ENCODE results near the gene KIRREL3.

KIRREL3 gene

GRCh38 chr11:127003260-127003981 is 2.9 kb upstream of the KIRREL3 start:
- DNase-seq (ENCODE audit: insufficient read length, low spot score): peak; percentile 42
- FAIRE-seq: no peak
- TF ChIP-seq PAX5 (IDR thresholded peaks at IDR 0.05; ENCODE audit: insufficient read depth, low read length, severe bottlenecking) (no peak), POLR2AphosphoS5 (IDR thresholded peaks at IDR 0.05; ENCODE audit: low read depth, low read length) (no peak), POLR2A (IDR thresholded peaks at IDR 0.05; ENCODE audit: low read depth, low read length) (no peak), SPI1 (IDR thresholded peaks at IDR 0.05; ENCODE audit: low read depth, low read length) (no peak), POU2F2 (IDR thresholded peaks at IDR 0.05; ENCODE audit: low read depth, low read length) (no peak), TAF1 (IDR thresholded peaks at IDR 0.05; ENCODE audit: low read depth, low read length) (no peak)

- DNase-seq (ENCODE audit: insufficient read length, low spot score) (no peak), FAIRE-seq (no peak)
- TF ChIP-seq TAF1 (IDR thresholded peaks at IDR 0.05; ENCODE audit: low read depth, low read length): no peak
- TF ChIP-seq PAX5 (IDR thresholded peaks at IDR 0.05; ENCODE audit: insufficient read depth, low read length, severe bottlenecking): no peak
- no peak for TF ChIP-seq POU2F2 (IDR thresholded peaks at IDR 0.05; ENCODE audit: low read depth, low read length)
- TF ChIP-seq POLR2AphosphoS5 (IDR thresholded peaks at IDR 0.05; ENCODE audit: low read depth, low read length): no peak
- TF ChIP-seq POLR2A (IDR thresholded peaks at IDR 0.05; ENCODE audit: low read depth, low read length): no peak
- TF ChIP-seq SPI1 (IDR thresholded peaks at IDR 0.05; ENCODE audit: low read depth, low read length): no peak
These were observed 2.2 kb upstream of the KIRREL3 start for GRCh38 chr11:127002669-127003259.

GRCh38 chr11:127000981-127001380 is 411 bp upstream of the KIRREL3 start:
- DNase-seq (ENCODE audit: insufficient read length, low spot score) (no peak), FAIRE-seq (no peak)
- TF ChIP-seq SPI1 (IDR thresholded peaks at IDR 0.05; ENCODE audit: low read depth, low read length) (no peak), TAF1 (IDR thresholded peaks at IDR 0.05; ENCODE audit: low read depth, low read length) (no peak), POU2F2 (IDR thresholded peaks at IDR 0.05; ENCODE audit: low read depth, low read length) (no peak), PAX5 (IDR thresholded peaks at IDR 0.05; ENCODE audit: insufficient read depth, low read length, severe bottlenecking) (no peak), POLR2A (IDR thresholded peaks at IDR 0.05; ENCODE audit: low read depth, low read length) (no peak), POLR2AphosphoS5 (IDR thresholded peaks at IDR 0.05; ENCODE audit: low read depth, low read length) (no peak)

GRCh38 chr11:126999366-126999765 is 1.2 kb downstream of the KIRREL3 start:
- TF ChIP-seq POLR2AphosphoS5 (IDR thresholded peaks at IDR 0.05; ENCODE audit: low read depth, low read length): no peak
- TF ChIP-seq PAX5 (IDR thresholded peaks at IDR 0.05; ENCODE audit: insufficient read depth, low read length, severe bottlenecking): no peak
- no peak for TF ChIP-seq POLR2A (IDR thresholded peaks at IDR 0.05; ENCODE audit: low read depth, low read length)
- no peak for TF ChIP-seq POU2F2 (IDR thresholded peaks at IDR 0.05; ENCODE audit: low read depth, low read length)
- TF ChIP-seq SPI1 (IDR thresholded peaks at IDR 0.05; ENCODE audit: low read depth, low read length): no peak
- no peak for TF ChIP-seq TAF1 (IDR thresholded peaks at IDR 0.05; ENCODE audit: low read depth, low read length)
- no peak for DNase-seq (ENCODE audit: insufficient read length, low spot score)
- no peak for FAIRE-seq

GRCh38 chr11:126997641-126998040 is 2.9 kb downstream of the KIRREL3 start:
- DNase-seq (ENCODE audit: insufficient read length, low spot score): no peak
- no peak for TF ChIP-seq SPI1 (IDR thresholded peaks at IDR 0.05; ENCODE audit: low read depth, low read length)
- TF ChIP-seq POLR2AphosphoS5 (IDR thresholded peaks at IDR 0.05; ENCODE audit: low read depth, low read length): no peak
- TF ChIP-seq TAF1 (IDR thresholded peaks at IDR 0.05; ENCODE audit: low read depth, low read length): no peak
- no peak for TF ChIP-seq PAX5 (IDR thresholded peaks at IDR 0.05; ENCODE audit: insufficient read depth, low read length, severe bottlenecking)
- no peak for TF ChIP-seq POLR2A (IDR thresholded peaks at IDR 0.05; ENCODE audit: low read depth, low read length)
- no peak for TF ChIP-seq POU2F2 (IDR thresholded peaks at IDR 0.05; ENCODE audit: low read depth, low read length)
- FAIRE-seq: no peak

- FAIRE-seq: no peak
- no peak for DNase-seq (ENCODE audit: insufficient read length, low spot score)
- no peak for TF ChIP-seq TAF1 (IDR thresholded peaks at IDR 0.05; ENCODE audit: low read depth, low read length)
- no peak for TF ChIP-seq POU2F2 (IDR thresholded peaks at IDR 0.05; ENCODE audit: low read depth, low read length)
These were observed 3.4 kb downstream of the KIRREL3 start for GRCh38 chr11:126997196-126997595.

DNA sequence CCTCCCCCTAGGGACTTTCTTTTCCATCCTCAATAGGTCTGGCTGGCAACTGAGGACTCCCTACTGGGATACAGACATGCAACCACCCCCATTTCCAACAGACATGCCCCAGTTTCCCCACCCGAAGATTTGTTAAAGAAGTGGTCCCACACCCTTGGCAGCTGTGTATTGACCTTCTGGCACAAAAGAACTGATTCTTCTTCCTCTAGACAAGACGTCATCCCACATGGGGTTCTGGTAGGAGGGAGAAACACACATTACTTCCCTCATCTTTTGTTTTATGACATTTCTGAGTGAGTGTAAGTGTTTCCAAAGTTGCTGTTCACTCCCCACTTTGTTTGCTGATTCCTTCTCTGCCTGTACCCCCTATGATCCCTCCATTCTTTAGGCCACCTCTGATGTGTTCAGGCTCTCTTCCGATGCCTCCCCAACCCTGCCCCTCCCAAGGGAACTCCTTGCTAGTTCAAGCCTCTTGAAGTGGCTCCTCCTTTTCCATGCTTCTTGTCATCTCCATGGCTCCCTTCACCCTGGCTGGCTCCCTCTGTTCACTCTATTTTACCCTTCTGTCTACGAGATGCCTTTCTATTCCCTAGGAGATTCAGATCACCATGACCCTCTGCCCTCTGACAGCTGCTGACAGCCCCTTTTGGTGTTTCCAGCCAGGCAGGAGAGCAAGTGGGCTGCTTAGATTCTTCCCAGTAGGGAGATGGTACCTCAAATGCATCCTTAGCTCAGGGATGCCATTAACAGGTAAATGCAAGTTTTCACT is 4.3 kb downstream of the KIRREL3 start:
- no peak for DNase-seq (ENCODE audit: insufficient read length, low spot score)
- TF ChIP-seq POLR2AphosphoS5 (IDR thresholded peaks at IDR 0.05; ENCODE audit: low read depth, low read length): no peak
- TF ChIP-seq SPI1 (IDR thresholded peaks at IDR 0.05; ENCODE audit: low read depth, low read length): no peak
- TF ChIP-seq PAX5 (IDR thresholded peaks at IDR 0.05; ENCODE audit: insufficient read depth, low read length, severe bottlenecking): no peak
- no peak for TF ChIP-seq POLR2A (IDR thresholded peaks at IDR 0.05; ENCODE audit: low read depth, low read length)
- no peak for TF ChIP-seq POU2F2 (IDR thresholded peaks at IDR 0.05; ENCODE audit: low read depth, low read length)
- TF ChIP-seq TAF1 (IDR thresholded peaks at IDR 0.05; ENCODE audit: low read depth, low read length): no peak
- FAIRE-seq: no peak

DNA sequence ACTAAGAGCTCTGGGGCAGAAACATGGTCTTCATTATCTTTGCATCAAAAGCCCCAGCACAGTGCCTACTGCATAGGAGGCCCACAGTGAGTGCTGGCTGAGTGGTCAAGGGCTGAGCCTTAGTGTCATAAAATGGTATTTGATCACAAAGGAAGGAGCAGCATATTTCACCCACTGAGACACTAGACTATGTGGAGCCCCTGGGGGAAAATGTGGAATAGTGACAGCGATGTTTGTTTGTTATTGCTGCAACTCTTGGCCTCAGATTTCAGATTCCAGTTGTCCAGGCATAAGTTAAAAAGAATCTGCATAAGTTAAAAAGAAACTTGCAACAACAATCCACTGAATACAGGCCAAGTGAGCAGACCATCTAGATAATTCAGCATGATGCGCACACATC is 7.0 kb downstream of the KIRREL3 start:
- FAIRE-seq (no peak), DNase-seq (ENCODE audit: insufficient read length, low spot score) (no peak)
- TF ChIP-seq POLR2A (IDR thresholded peaks at IDR 0.05; ENCODE audit: low read depth, low read length) (no peak), POLR2AphosphoS5 (IDR thresholded peaks at IDR 0.05; ENCODE audit: low read depth, low read length) (no peak), POU2F2 (IDR thresholded peaks at IDR 0.05; ENCODE audit: low read depth, low read length) (no peak), TAF1 (IDR thresholded peaks at IDR 0.05; ENCODE audit: low read depth, low read length) (no peak), SPI1 (IDR thresholded peaks at IDR 0.05; ENCODE audit: low read depth, low read length) (no peak), PAX5 (IDR thresholded peaks at IDR 0.05; ENCODE audit: insufficient read depth, low read length, severe bottlenecking) (no peak)

DNA sequence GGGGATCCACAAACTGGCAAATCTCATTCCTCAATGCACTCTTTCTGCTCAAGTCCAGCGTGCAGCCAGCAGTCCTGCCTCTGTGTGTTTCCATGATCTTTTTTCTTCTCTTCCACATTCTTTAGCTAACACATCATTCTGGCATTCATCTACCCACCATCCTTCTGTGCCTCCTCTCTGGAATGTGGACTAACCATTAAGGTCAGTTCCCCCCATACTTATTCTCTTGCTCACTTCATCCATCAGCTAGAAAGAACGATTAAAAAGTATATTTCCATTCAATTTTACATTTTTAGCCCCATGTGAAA is 7.8 kb downstream of the KIRREL3 start:
- DNase-seq (ENCODE audit: insufficient read length, low spot score) (no peak), FAIRE-seq (no peak)
- no peak for TF ChIP-seq TAF1 (IDR thresholded peaks at IDR 0.05; ENCODE audit: low read depth, low read length)
- no peak for TF ChIP-seq PAX5 (IDR thresholded peaks at IDR 0.05; ENCODE audit: insufficient read depth, low read length, severe bottlenecking)
- no peak for TF ChIP-seq POLR2AphosphoS5 (IDR thresholded peaks at IDR 0.05; ENCODE audit: low read depth, low read length)
- TF ChIP-seq POU2F2 (IDR thresholded peaks at IDR 0.05; ENCODE audit: low read depth, low read length): no peak
- no peak for TF ChIP-seq SPI1 (IDR thresholded peaks at IDR 0.05; ENCODE audit: low read depth, low read length)
